GM12878 (cell line): Measurements from ENCODE around the gene PLPPR1. TPM values are rescaled to one million over a fixed set of nuclear protein-coding genes. Genes with fewer than 3 reads are reported as not detected.

Experiments used
- ATAC-seq: fragments of 200-7000 bp; cut with Tn5 transposase; 3 replicates; pipeline ENCODE4 v1.9.1; 2020; ENCODE audit warnings: mild to moderate bottlenecking, moderate library complexity
- BruUV-seq: library from RNA; stranded (reverse); fragments of 400-500 nt; replicated peaks from 2 replicates; lab custom pipeline; 2021; lab: Mats Ljungman, UMichigan
- CTCF ChIA-PET: fragments of 300-600 bp; sonication (Branson Sonifier 250); formaldehyde crosslinking; extraction: SDS; loops from one replicate; lab custom pipeline; 2021; ENCODE audit warnings: inconsistent platforms; lab: Yijun Ruan, JAX
- POLR2A ChIA-PET: fragments of 350-600 bp; formaldehyde crosslinking; extraction: SDS; loops from one replicate; lab custom pipeline; 2021; ENCODE audit warnings: inconsistent platforms; lab: Charles Lee
- RAD21 ChIA-PET: fragments of 300-600 bp; sonication (Branson Sonifier 250); formaldehyde crosslinking; loops from one replicate; lab custom pipeline; 2023; ENCODE audit warnings: antibody characterized with exemption; ENCODE audit not compliant: unreplicated experiment; lab: Charles Lee
- SMC1A ChIA-PET: fragments of 300-600 bp; sonication (Branson Sonifier 250); formaldehyde crosslinking; loops from one replicate; lab custom pipeline; 2023; ENCODE audit not compliant: unreplicated experiment, uncharacterized antibody; lab: Charles Lee
- DNase-seq: peaks from one replicate; pipeline ENCODE4 v3.0.0-alpha.2; 2011; ENCODE audit warnings: low read depth, low spot score
- FAIRE-seq: peaks from 3 replicates; lab custom pipeline; 2011; peaks lifted over from hg19 to GRCh38; lab: Jason Lieb, UNC
- H2AFZ ChIP-seq: 2 replicates; pipeline ENCODE4 v1.6.0; 2011; ENCODE audit warnings: low read depth, low read length, control low read depth; ENCODE audit not compliant: control insufficient read depth
- H3K27ac ChIP-seq: 2 replicates; pipeline ENCODE4 v1.5.1; 2011; ENCODE audit warnings: control low read depth; ENCODE audit not compliant: control insufficient read depth, insufficient read depth
- H3K27me3 ChIP-seq, 2 experiments: replicated peaks in 1 of 2; 2 replicates each; pipeline versions ENCODE4 v1.6.0 to v1.6.1; 2011; ENCODE audit warnings: low read length in 1 of 2; ENCODE audit not compliant: control insufficient read depth in 2 of 2, insufficient read depth in 2 of 2
- H3K36me3 ChIP-seq, 2 experiments: 2 replicates each; pipeline ENCODE4 v1.5.1; 2011; ENCODE audit warnings: low read length in 1 of 2; ENCODE audit not compliant: control insufficient read depth in 2 of 2, insufficient read depth in 2 of 2
- H3K4me1 ChIP-seq: 2 replicates; pipeline ENCODE4 v1.6.1; 2011; ENCODE audit warnings: mild to moderate bottlenecking, low read length, moderate library complexity, mixed read lengths; ENCODE audit not compliant: control insufficient read depth, insufficient read depth
- H3K4me2 ChIP-seq: 2 replicates; pipeline ENCODE4 v1.6.0; 2011; ENCODE audit warnings: control low read depth; ENCODE audit not compliant: control insufficient read depth, insufficient read depth
- H3K4me3 ChIP-seq: fragments of 200-600 bp; sonication (generic); 2 replicates; pipeline ENCODE4 v1.5.1; 2016
- H3K79me2 ChIP-seq: 2 replicates; pipeline ENCODE4 v1.6.0; 2011; ENCODE audit warnings: low read length; ENCODE audit not compliant: control insufficient read depth, insufficient read depth
- H3K9ac ChIP-seq: 2 replicates; pipeline ENCODE4 v1.8.0; 2011; ENCODE audit warnings: low read length, control low read depth, mixed read lengths; ENCODE audit not compliant: control insufficient read depth, insufficient read depth
- H3K9me3 ChIP-seq: replicated peaks from 3 replicates; pipeline ENCODE4 v1.5.1; 2011; ENCODE audit warnings: mild to moderate bottlenecking, low read length; ENCODE audit not compliant: control insufficient read depth, insufficient read depth
- H4K20me1 ChIP-seq: 2 replicates; pipeline ENCODE4 v1.6.0; 2011; ENCODE audit not compliant: control insufficient read depth, insufficient read depth
- BCL11A ChIP-seq: IDR thresholded peaks from 2 replicates; pipeline ENCODE4 v1.6.1; 2011; ENCODE audit warnings: low read depth, low read length
- ELK1 ChIP-seq: IDR thresholded peaks from 2 replicates; pipeline ENCODE4 v1.6.1; 2012; ENCODE audit warnings: low read depth, low read length, improper control_type of control experiment
- HDAC6 ChIP-seq: fragments of 200-600 bp; sonication (generic); IDR thresholded peaks from one replicate; pipeline ENCODE4 v1.8.0; 2017; ENCODE audit warnings: antibody characterized with exemption; ENCODE audit not compliant: unreplicated experiment
- KAT2A ChIP-seq: conservative IDR thresholded peaks from 2 replicates; pipeline ENCODE4 v1.6.1; 2011; ENCODE audit warnings: low read depth, low read length; ENCODE audit not compliant: control insufficient read depth
- SREBF2 ChIP-seq: IDR thresholded peaks from 2 replicates; pipeline ENCODE4 v1.6.1; 2012; ENCODE audit warnings: mild to moderate bottlenecking, low read length
- in situ Hi-C: fragments of 300-500 bp; cut with MboI; formaldehyde crosslinking; loops from 9 replicates; pipeline ENCODE4 v1.14.3; 2018; ENCODE audit warnings: mixed read lengths
- intact Hi-C: fragments of 100-400 bp; cut with micrococcal nuclease; formaldehyde crosslinking; loops from one replicate; pipeline ENCODE4 v1.14.2; 2022; ENCODE audit not compliant: unreplicated experiment
- polyA plus RNA-seq, 11 experiments: library from polyadenylated mRNA; depleted of rRNA in 4 of 11; unstranded in 6 of 11; stranded (reverse) in 5 of 11; fragments of >200 nt; fragmentation: Nextera tagmentation in 4 of 11; fragmentation: Illumina TruSeq in 1 of 11; extraction: Ambion mirVana in 4 of 11; extraction: Trizol in 1 of 11; gene quantifications; 1 replicate in 1 of 11; 2 replicates in 10 of 11; pipeline versions ENCODE4 v1.2.1 to v1.2.3, GENCODE V29; 2011 to 2016; ENCODE audit warnings: inconsistent platforms in 2 of 11, missing spikeins in 2 of 11, low read depth in 1 of 11
- total RNA-seq, 4 experiments: library from RNA; depleted of rRNA in 3 of 4; stranded (reverse); fragments of >200 nt in 3 of 4; fragmentation: Illumina TruSeq in 1 of 4; extraction: Trizol in 1 of 4; gene quantifications; 2 replicates each; pipeline versions ENCODE4 v1.2.1 to v1.2.3, GENCODE V29; 2013 to 2021
- TF ChIP-seq, protein P1 (sequence below): IDR thresholded peaks from 2 replicates; pipeline ENCODE4 v1.6.1; 2011; ENCODE audit warnings: borderline replicate concordance, low read depth, mild to moderate bottlenecking, moderate library complexity, mixed read lengths, low read length; ENCODE audit not compliant: insufficient read depth; ENCODE audit errors: extremely low read length

Gene PLPPR1
- total and polyA plus RNA-seq, 10 of the 15 experiments (the other 5 are each of a cell fraction or from before 2014, with no cell fraction given): 0.69 TPM; not detected in 9

DNA sequence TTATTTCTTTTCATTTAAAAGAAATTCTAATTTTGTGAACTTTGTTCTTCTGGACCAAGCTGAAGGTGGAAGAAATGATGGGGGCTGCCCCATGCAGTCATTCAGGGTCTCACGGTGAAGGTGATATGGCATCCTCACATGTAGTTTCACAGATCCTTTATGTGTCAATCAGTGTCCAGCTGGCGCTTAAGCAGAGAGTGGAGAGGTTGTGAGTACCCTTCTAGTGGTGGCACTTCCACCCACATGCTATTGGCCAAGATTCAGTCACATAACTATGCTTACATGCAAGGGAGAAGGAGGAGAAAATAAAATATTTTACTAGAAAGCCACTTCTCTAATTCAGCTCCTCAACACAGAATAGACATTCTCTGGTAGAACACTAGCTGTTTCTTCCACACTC, 34.7 kb downstream of the PLPPR1 start (continued):
- TF ChIP-seq, protein P1, sequence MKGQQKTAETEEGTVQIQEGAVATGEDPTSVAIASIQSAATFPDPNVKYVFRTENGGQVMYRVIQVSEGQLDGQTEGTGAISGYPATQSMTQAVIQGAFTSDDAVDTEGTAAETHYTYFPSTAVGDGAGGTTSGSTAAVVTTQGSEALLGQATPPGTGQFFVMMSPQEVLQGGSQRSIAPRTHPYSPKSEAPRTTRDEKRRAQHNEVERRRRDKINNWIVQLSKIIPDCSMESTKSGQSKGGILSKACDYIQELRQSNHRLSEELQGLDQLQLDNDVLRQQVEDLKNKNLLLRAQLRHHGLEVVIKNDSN: no peak
- TF ChIP-seq ELK1 (no peak), HDAC6 (no peak), KAT2A (no peak), BCL11A (no peak)

GRCh38 chr9:101064206-101064605, 35.7 kb downstream of the PLPPR1 start:
- ChIA-PET POLR2A (no interaction called here), SMC1A (no interaction called here), RAD21 (no interaction called here), CTCF (no interaction called here)
- Histone ChIP-seq H3K27ac (no peak overlapping the region), H4K20me1 (no peaks in the 10 kb centered on the region), H3K4me2 (no peak overlapping the region), H2AFZ (no peak overlapping the region), H3K4me1 (no peaks in the 10 kb centered on the region), H3K36me3 (no peaks in the 10 kb centered on the region), H3K27me3 (no peaks in the 10 kb centered on the region), H3K9ac (no peak overlapping the region), H3K4me3 (no peak overlapping the region), H3K79me2 (no peaks in the 10 kb centered on the region), H3K9me3 (no peaks in the 10 kb centered on the region)
- no peak for DNase-seq
- no TSS peak for BruUV-seq
- in situ Hi-C loops (no loop called here), intact Hi-C loops (no loop called here)
- no peak for FAIRE-seq
- ATAC-seq: no peak
- TF ChIP-seq SREBF2: no peak
